SK-N-SH treated with all-trans-retinoic acid at 6 μM for 48 hours (cell line): Measurements from ENCODE around the gene GOLGA6L7.
"Not testable (repeated sequence)": the region's sequence is repeated elsewhere in the genome, so short reads cannot be mapped to it uniquely, and the experiment has no call there.

Experiments
- ATAC-seq: fragments of 200-7000 bp; cut with Tn5 transposase; 3 replicates; pipeline ENCODE4 v1.9.1; 2020; ENCODE audit warnings: mild to moderate bottlenecking, moderate library complexity
- CREB5 ChIP-seq: fragments of 250-450 bp; sonication (Bioruptor Pico); IDR thresholded peaks from 2 replicates; pipeline ENCODE4 v1.5.1; 2020; ENCODE audit warnings: low read depth, mild to moderate bottlenecking, moderate library complexity
- CSDC2 ChIP-seq: fragments of 250-450 bp; sonication (Bioruptor Pico); IDR thresholded peaks from 2 replicates; pipeline ENCODE4 v1.5.0; 2020; ENCODE audit warnings: mild to moderate bottlenecking, moderate library complexity
- GLIS3 ChIP-seq: fragments of 250-450 bp; sonication (Bioruptor Pico); IDR thresholded peaks from 2 replicates; pipeline ENCODE4 v1.5.0; 2020; ENCODE audit warnings: mild to moderate bottlenecking, moderate library complexity
- ISL1 ChIP-seq: fragments of 250-450 bp; sonication (Bioruptor Pico); IDR thresholded peaks from 2 replicates; pipeline ENCODE4 v2.1.2; 2022; ENCODE audit warnings: mild to moderate bottlenecking, moderate library complexity
- POU6F1 ChIP-seq: fragments of 250-450 bp; sonication (Bioruptor Pico); IDR thresholded peaks from 2 replicates; pipeline ENCODE4 v1.8.0; 2021; ENCODE audit warnings: low read depth, mild to moderate bottlenecking, moderate library complexity, borderline replicate concordance
- PPARA ChIP-seq: fragments of 250-450 bp; sonication (Bioruptor Pico); IDR thresholded peaks from 2 replicates; pipeline ENCODE4 v1.5.0; 2020; ENCODE audit warnings: mild to moderate bottlenecking, borderline replicate concordance
- RARB ChIP-seq: fragments of 250-450 bp; sonication (Bioruptor Pico); IDR thresholded peaks from 2 replicates; pipeline ENCODE4 v1.8.0; 2021; ENCODE audit warnings: mild to moderate bottlenecking, moderate library complexity
- TOX ChIP-seq: fragments of 250-450 bp; sonication (Bioruptor Pico); IDR thresholded peaks from 2 replicates; pipeline ENCODE4 v1.8.0; 2021; ENCODE audit warnings: mild to moderate bottlenecking, moderate library complexity, borderline replicate concordance
- ZFP3 ChIP-seq: fragments of 250-450 bp; sonication (Bioruptor Pico); IDR thresholded peaks from 2 replicates; pipeline ENCODE4 v1.5.0; 2020; ENCODE audit warnings: mild to moderate bottlenecking, moderate library complexity
- ZFP30 ChIP-seq: fragments of 450-650 bp; formaldehyde crosslinking; IDR thresholded peaks from 2 replicates; pipeline ENCODE4 v1.5.0; 2022; ENCODE audit warnings: mild to moderate bottlenecking, moderate library complexity
- ZNF565 ChIP-seq: fragments of 450-650 bp; formaldehyde crosslinking; conservative IDR thresholded peaks from 2 replicates; pipeline ENCODE4 v1.5.0; 2020; ENCODE audit warnings: low read depth, mild to moderate bottlenecking, moderate library complexity
- ZNF70 ChIP-seq: fragments of 450-650 bp; formaldehyde crosslinking; IDR thresholded peaks from 2 replicates; pipeline ENCODE4 v1.5.0; 2020; ENCODE audit warnings: mild to moderate bottlenecking, moderate library complexity
- ZNF8 ChIP-seq: fragments of 450-650 bp; formaldehyde crosslinking; IDR thresholded peaks from 2 replicates; pipeline ENCODE4 v1.5.0; 2020; ENCODE audit warnings: mild to moderate bottlenecking, moderate library complexity
- TF ChIP-seq, protein P1 (sequence below): fragments of 250-450 bp; sonication (Bioruptor Pico); IDR thresholded peaks from 2 replicates; pipeline ENCODE4 v1.8.0; 2020; ENCODE audit warnings: mild to moderate bottlenecking, moderate library complexity, borderline replicate concordance
- TF ChIP-seq, protein P2 (sequence below): fragments of 250-450 bp; sonication (Bioruptor Pico); IDR thresholded peaks from 2 replicates; pipeline ENCODE4 v1.5.0; 2020; ENCODE audit warnings: mild to moderate bottlenecking, moderate library complexity
- TF ChIP-seq, protein P3 (sequence below): fragments of 250-450 bp; sonication (Bioruptor Pico); IDR thresholded peaks from 2 replicates; pipeline ENCODE4 v1.5.1; 2021; ENCODE audit warnings: mild to moderate bottlenecking, moderate library complexity

Gene GOLGA6L7, protein sequence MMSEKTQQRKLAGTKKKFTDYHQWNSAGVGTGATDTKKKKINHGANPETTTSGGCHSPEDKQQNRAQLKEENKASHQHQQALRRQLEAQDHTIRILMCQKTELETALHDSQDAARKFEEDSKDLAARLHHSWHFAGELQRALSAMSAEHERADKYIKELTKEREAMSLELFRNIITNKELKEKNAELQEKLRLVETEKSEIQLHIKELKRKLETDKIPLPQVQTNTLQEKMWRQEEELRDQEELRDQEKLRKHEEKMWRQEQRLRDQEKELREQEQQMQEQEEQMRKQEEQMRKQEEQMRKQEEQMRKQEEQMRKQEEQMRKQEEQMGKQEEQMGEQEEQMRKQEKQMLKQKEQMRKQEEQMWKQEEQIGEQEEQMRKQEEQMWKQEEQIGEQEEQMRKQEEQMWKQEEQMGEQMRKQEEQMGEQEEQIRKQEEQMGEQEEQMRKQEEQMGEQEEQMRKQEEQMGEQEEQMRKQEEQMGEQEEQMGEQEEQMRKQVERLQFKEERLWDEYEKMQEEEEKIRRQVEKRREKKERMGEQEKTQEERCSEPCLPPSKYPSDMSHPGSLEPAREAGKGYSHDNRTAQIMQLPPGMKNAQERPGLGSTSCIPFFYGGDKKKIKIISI

GRCh38 chr15:28848521-28848920, at the start of gene GOLGA6L7:
GOLGA6L7 (minus strand) TSS chr15:28848644; CDS start chr15:28848549, 95 bp downstream.
- ATAC-seq, result not testable (repeated sequence)

DNA sequence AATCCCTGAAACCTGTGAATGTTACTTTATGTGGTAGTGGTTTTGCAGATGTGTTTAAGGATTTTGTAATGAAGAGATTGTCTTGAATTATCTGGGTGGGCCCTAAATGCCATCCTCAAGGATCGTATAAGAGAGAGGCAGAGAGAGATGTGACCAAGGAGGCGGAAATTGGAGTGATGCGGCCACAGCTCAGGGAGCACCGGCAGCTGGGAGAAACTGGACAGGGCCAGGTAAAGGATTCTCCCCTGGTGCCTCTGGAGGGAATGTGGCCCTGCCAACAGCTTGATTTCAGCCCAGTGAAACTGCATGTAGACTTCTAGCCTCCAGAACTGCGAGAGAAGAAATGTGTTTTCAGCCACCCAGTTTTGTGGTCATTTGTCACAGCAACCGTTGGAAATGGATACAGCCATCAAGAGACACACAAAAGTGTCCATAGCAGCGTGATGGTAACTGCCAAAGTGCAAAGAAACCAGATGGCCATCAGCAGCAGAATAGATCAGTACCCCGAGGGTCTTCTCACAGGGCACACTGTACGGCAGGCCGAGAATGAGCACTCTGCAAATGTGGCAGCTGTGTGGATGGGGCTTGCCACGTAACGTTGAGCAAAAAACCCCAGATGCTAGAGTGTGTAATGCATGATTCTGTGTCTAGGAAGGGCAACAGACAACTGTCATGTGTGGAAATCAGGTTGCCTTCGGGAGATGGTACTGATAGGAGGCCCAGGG, 49.6 kb upstream of the GOLGA6L7 start:
- TF ChIP-seq, protein P1, sequence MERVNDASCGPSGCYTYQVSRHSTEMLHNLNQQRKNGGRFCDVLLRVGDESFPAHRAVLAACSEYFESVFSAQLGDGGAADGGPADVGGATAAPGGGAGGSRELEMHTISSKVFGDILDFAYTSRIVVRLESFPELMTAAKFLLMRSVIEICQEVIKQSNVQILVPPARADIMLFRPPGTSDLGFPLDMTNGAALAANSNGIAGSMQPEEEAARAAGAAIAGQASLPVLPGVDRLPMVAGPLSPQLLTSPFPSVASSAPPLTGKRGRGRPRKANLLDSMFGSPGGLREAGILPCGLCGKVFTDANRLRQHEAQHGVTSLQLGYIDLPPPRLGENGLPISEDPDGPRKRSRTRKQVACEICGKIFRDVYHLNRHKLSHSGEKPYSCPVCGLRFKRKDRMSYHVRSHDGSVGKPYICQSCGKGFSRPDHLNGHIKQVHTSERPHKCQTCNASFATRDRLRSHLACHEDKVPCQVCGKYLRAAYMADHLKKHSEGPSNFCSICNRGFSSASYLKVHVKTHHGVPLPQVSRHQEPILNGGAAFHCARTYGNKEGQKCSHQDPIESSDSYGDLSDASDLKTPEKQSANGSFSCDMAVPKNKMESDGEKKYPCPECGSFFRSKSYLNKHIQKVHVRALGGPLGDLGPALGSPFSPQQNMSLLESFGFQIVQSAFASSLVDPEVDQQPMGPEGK (CRISPR knock-in tag), result no peak
- TF ChIP-seq CSDC2 (CRISPR knock-in tag), result no peak
- no peak for TF ChIP-seq ISL1 (CRISPR knock-in tag)
- TF ChIP-seq ZNF565 (CRISPR knock-in tag), result no peak
- TF ChIP-seq, protein P2, sequence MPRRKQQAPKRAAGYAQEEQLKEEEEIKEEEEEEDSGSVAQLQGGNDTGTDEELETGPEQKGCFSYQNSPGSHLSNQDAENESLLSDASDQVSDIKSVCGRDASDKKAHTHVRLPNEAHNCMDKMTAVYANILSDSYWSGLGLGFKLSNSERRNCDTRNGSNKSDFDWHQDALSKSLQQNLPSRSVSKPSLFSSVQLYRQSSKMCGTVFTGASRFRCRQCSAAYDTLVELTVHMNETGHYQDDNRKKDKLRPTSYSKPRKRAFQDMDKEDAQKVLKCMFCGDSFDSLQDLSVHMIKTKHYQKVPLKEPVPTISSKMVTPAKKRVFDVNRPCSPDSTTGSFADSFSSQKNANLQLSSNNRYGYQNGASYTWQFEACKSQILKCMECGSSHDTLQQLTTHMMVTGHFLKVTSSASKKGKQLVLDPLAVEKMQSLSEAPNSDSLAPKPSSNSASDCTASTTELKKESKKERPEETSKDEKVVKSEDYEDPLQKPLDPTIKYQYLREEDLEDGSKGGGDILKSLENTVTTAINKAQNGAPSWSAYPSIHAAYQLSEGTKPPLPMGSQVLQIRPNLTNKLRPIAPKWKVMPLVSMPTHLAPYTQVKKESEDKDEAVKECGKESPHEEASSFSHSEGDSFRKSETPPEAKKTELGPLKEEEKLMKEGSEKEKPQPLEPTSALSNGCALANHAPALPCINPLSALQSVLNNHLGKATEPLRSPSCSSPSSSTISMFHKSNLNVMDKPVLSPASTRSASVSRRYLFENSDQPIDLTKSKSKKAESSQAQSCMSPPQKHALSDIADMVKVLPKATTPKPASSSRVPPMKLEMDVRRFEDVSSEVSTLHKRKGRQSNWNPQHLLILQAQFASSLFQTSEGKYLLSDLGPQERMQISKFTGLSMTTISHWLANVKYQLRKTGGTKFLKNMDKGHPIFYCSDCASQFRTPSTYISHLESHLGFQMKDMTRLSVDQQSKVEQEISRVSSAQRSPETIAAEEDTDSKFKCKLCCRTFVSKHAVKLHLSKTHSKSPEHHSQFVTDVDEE (CRISPR knock-in tag), result no peak

DNA sequence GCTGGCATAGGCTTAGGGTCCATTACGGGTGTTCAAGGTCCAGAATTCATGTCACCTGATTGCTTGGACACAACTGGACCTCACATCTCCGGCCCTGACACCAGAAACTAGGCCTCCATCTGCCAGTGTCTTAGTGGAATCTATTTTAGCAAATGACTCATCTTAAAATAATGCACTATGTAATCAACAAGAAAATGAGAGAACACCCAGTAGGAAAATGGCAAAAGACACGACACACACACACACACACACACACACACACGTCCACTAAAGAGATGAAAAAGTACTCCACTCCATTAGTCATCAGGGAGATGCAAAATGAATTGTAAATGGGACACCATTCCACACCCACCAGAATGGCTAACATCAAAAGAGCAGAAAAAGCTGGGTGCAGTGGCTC, 48.5 kb upstream of the GOLGA6L7 start:
- TF ChIP-seq CREB5 (CRISPR knock-in tag) (peak; percentile 56; the same call in 1 of the 2 replicates), ZNF70 (no peak), TOX (CRISPR knock-in tag) (no peak), ZFP3 (peak; percentile 36; the same call in 1 of the 2 replicates), ISL1 (CRISPR knock-in tag) (peak; percentile 47; the same call in 1 of the 2 replicates)
- peak; percentile 37; the same call in 2 of the 3 replicates for ATAC-seq

More for the DNA sequence above, 49.6 kb upstream of the GOLGA6L7 start:
- ATAC-seq, result no peak

GRCh38 chr15:28895566-28895965, 47.1 kb upstream of the GOLGA6L7 start:
- no peak for ATAC-seq
- TF ChIP-seq PPARA (CRISPR knock-in tag), result no peak
- TF ChIP-seq CREB5 (CRISPR knock-in tag), result no peak
- TF ChIP-seq CSDC2 (CRISPR knock-in tag), result no peak
- TF ChIP-seq ZFP30 (CRISPR knock-in tag), result no peak
- TF ChIP-seq POU6F1 (CRISPR knock-in tag), result no peak
- TF ChIP-seq ZFP3, result no peak
- no peak for TF ChIP-seq ZNF8
- no peak for TF ChIP-seq RARB (CRISPR knock-in tag)
- TF ChIP-seq, protein P1 (CRISPR knock-in tag), result no peak
- TF ChIP-seq, protein P3, sequence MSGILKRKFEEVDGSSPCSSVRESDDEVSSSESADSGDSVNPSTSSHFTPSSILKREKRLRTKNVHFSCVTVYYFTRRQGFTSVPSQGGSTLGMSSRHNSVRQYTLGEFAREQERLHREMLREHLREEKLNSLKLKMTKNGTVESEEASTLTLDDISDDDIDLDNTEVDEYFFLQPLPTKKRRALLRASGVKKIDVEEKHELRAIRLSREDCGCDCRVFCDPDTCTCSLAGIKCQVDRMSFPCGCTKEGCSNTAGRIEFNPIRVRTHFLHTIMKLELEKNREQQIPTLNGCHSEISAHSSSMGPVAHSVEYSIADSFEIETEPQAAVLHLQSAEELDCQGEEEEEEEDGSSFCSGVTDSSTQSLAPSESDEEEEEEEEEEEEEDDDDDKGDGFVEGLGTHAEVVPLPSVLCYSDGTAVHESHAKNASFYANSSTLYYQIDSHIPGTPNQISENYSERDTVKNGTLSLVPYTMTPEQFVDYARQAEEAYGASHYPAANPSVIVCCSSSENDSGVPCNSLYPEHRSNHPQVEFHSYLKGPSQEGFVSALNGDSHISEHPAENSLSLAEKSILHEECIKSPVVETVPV, result no peak
- no peak for TF ChIP-seq ISL1 (CRISPR knock-in tag)
- TF ChIP-seq GLIS3 (CRISPR knock-in tag), result no peak
